Measurements from ENCODE around the gene CACNG5. TPM values are rescaled to one million over a fixed set of nuclear protein-coding genes. Genes with fewer than 3 reads are reported as not detected.
A peak's percentile ranks its signal among the peaks of the same experiment; 100 is the strongest.

The CACNG5 gene
- total RNA-seq, 6 experiments from 2014 or later, result not detected

- Mint-ChIP-seq H3K36me3 (ENCODE audit: low read depth) (0 out of 2 replicates have a peak, but pooled peaks cover 7% of the 10 kb centered on the region), H3K9me3 (peaks cover 16% of the 10 kb centered on the region), H3K27me3 (ENCODE audit: insufficient read depth) (peaks cover 13% of the 10 kb centered on the region), H3K27ac (no peak overlapping the region), H3K4me3 (no peak overlapping the region), H3K4me1 (ENCODE audit: low read depth) (no peaks in the 10 kb centered on the region)
- TF ChIP-seq CTCF (IDR thresholded peaks at IDR 0.05), result no peak
- DNase-seq, result no peak
Measured at GRCh38 chr17:66819466-66819865, 15.5 kb upstream of the CACNG5 start.

GRCh38 chr17:66822009-66822408 is 12.9 kb upstream of the CACNG5 start:
- Mint-ChIP-seq H3K27ac (no peak overlapping the region), H3K36me3 (ENCODE audit: low read depth) (0 out of 2 replicates have a peak, but pooled peaks cover 7% of the 10 kb centered on the region), H3K27me3 (ENCODE audit: insufficient read depth) (peaks cover 8% of the 10 kb centered on the region), H3K4me1 (ENCODE audit: low read depth) (no peaks in the 10 kb centered on the region), H3K4me3 (no peak overlapping the region), H3K9me3 (peaks cover 12% of the 10 kb centered on the region)
- no peak for TF ChIP-seq CTCF (IDR thresholded peaks at IDR 0.05)
- DNase-seq, result no peak

- no peak overlapping the region for H3K4me3 Mint-ChIP-seq
- H3K27me3 Mint-ChIP-seq (ENCODE audit: insufficient read depth), result peaks cover 13% of the 10 kb centered on the region
- no peaks in the 10 kb centered on the region for H3K9me3 Mint-ChIP-seq
- no peak for DNase-seq
- no peak overlapping the region for H3K27ac Mint-ChIP-seq
- TF ChIP-seq CTCF (IDR thresholded peaks at IDR 0.05), result no peak
- no peaks in the 10 kb centered on the region for H3K4me1 Mint-ChIP-seq (ENCODE audit: low read depth)
- no peaks in the 10 kb centered on the region for H3K36me3 Mint-ChIP-seq (ENCODE audit: low read depth)
Measured at GRCh38 chr17:66826856-66827255, 8.1 kb upstream of the CACNG5 start.

GRCh38 chr17:66829386-66829864 is 5.5 kb upstream of the CACNG5 start:
- Mint-ChIP-seq H3K36me3 (ENCODE audit: low read depth) (no peaks in the 10 kb centered on the region), H3K27ac (no peak overlapping the region), H3K4me1 (ENCODE audit: low read depth) (no peaks in the 10 kb centered on the region), H3K4me3 (no peak overlapping the region), H3K27me3 (ENCODE audit: insufficient read depth) (peaks cover 15% of the 10 kb centered on the region), H3K9me3 (no peaks in the 10 kb centered on the region)
- no peak for TF ChIP-seq CTCF (IDR thresholded peaks at IDR 0.05)
- peak; percentile 26 for DNase-seq

GRCh38 chr17:66829883-66830282 is 5.0 kb upstream of the CACNG5 start:
- peaks cover 15% of the 10 kb centered on the region for H3K27me3 Mint-ChIP-seq (ENCODE audit: insufficient read depth)
- no peak overlapping the region for H3K27ac Mint-ChIP-seq
- no peak for TF ChIP-seq CTCF (IDR thresholded peaks at IDR 0.05)
- no peaks in the 10 kb centered on the region for H3K4me1 Mint-ChIP-seq (ENCODE audit: low read depth)
- H3K36me3 Mint-ChIP-seq (ENCODE audit: low read depth), result no peaks in the 10 kb centered on the region
- no peak for DNase-seq
- no peak overlapping the region for H3K4me3 Mint-ChIP-seq
- H3K9me3 Mint-ChIP-seq, result no peaks in the 10 kb centered on the region

GRCh38 chr17:66830451-66830850 is 4.5 kb upstream of the CACNG5 start:
- H3K9me3 Mint-ChIP-seq, result no peaks in the 10 kb centered on the region
- no peaks in the 10 kb centered on the region for H3K4me1 Mint-ChIP-seq (ENCODE audit: low read depth)
- H3K27me3 Mint-ChIP-seq (ENCODE audit: insufficient read depth), result peaks cover 15% of the 10 kb centered on the region
- no peaks in the 10 kb centered on the region for H3K36me3 Mint-ChIP-seq (ENCODE audit: low read depth)
- no peak overlapping the region for H3K4me3 Mint-ChIP-seq
- no peak for TF ChIP-seq CTCF (IDR thresholded peaks at IDR 0.05)
- DNase-seq, result no peak
- no peak overlapping the region for H3K27ac Mint-ChIP-seq

Data from HFFc6 (cell line).